Body of pancreas (tissue), 4 donors: Measurements from ENCODE around the gene ALG1. TPM values are rescaled to one million over a fixed set of nuclear protein-coding genes. Genes with fewer than 3 reads are reported as not detected.

Experiments
- ATAC-seq: fragments of 150-250 bp; one replicate; pipeline ENCODE4 v1.9.1; 2016
- DNase-seq, 4 donors: peaks; one replicate each; pipeline ENCODE4 v3.0.0-alpha.2; 2019
- H3K27ac ChIP-seq, 4 donors: fragments of 200-600 bp; sonication (generic); 1 replicate in 3 of 4; 2 replicates in 1 of 4; pipeline versions ENCODE4 v1.5.1 to v1.6.1; 2016 to 2019; ENCODE audit warnings: mild to moderate bottlenecking in 1 of 4, mixed read lengths in 1 of 4, moderate library complexity in 1 of 4
- H3K27me3 ChIP-seq, 2 donors: fragments of 200-600 bp; sonication (generic); one replicate each; pipeline ENCODE4 v1.6.0; 2016; ENCODE audit warnings: mild to moderate bottlenecking in 1 of 2
- H3K36me3 ChIP-seq, 2 donors: fragments of 200-600 bp; sonication (generic); replicated peaks in 1 of 2; 2 replicates each; pipeline ENCODE4 v1.5.1; 2016; ENCODE audit warnings: low read depth in 2 of 2; ENCODE audit not compliant: insufficient read depth in 1 of 2
- H3K4me1 ChIP-seq: fragments of 200-600 bp; sonication (generic); one replicate; pipeline ENCODE4 v1.6.0; 2016
- H3K4me3 ChIP-seq, 2 donors: fragments of 200-600 bp; sonication (generic); 1 replicate in 1 of 2; 2 replicates in 1 of 2; pipeline ENCODE4 v1.5.1; 2016 to 2019
- H3K9me3 ChIP-seq, 3 donors: fragments of 200-600 bp; sonication (generic); 1 replicate in 2 of 3; 2 replicates in 1 of 3; pipeline ENCODE4 v1.5.1; 2016
- CTCF ChIP-seq, 7 experiments: fragments of 450-650 bp in 4 of 7; fragments of 200-600 bp in 3 of 7; sonication (generic) in 3 of 7; IDR thresholded peaks; one replicate each; pipeline ENCODE4 v1.5.1; 2016 to 2019; ENCODE audit warnings: antibody characterized with exemption in 7 of 7
- POLR2A ChIP-seq, 3 donors: fragments of 450-650 bp; IDR thresholded peaks; one replicate each; pipeline ENCODE4 v1.6.1; 2016; ENCODE audit warnings: antibody characterized with exemption in 3 of 3, mild to moderate bottlenecking in 2 of 3
- WGBS, 2 donors: methylation state at CpG; one replicate each; pipeline ENCODE4 v1.1.5; 2017; 5-methylcytosine and 5-hydroxymethylcytosine counted together
- intact Hi-C: fragments of 100-400 bp; cut with DNase I; formaldehyde crosslinking; loops from one replicate; pipeline ENCODE4 v1.15.1; 2023
- total RNA-seq, 2 donors: library from RNA; depleted of rRNA; stranded (reverse); fragments of >200 nt; gene quantifications; one replicate each; pipeline ENCODE4 v1.1.0, GENCODE V29; 2016

Gene ALG1
- total RNA-seq, 2 donors from 2014 or later, result 20.2 to 26.0 TPM

GRCh38 chr16:5034167-5034523 lies 37.5 kb upstream of the ALG1 start:
- intact Hi-C loops, result no loop called here
- no peak for DNase-seq
- Histone ChIP-seq H3K27me3 (no peaks in the 10 kb centered on the region), H3K36me3 (peaks cover 0 to 2% of the 10 kb centered on the region in 2 donors), H3K4me3 (peak overlapping the region; percentile 88 to 90), H3K9me3 (no peaks in the 10 kb centered on the region), H3K27ac (peak overlapping the region in 3 of 4 donors; percentile 52 to 84 (median 80)), H3K4me1 (peaks cover 39% of the 10 kb centered on the region)
- TF ChIP-seq POLR2A (IDR thresholded peaks at IDR 0.05) (no peak), CTCF (IDR thresholded peaks at IDR 0.05) (no peak)
- no peak for ATAC-seq
- WGBS, 2 donors, result 4 to 10% methylated on average over 2 of the region's 2 CpGs

GRCh38 chr16:5035909-5036227 lies 35.8 kb upstream of the ALG1 start:
- H3K36me3 ChIP-seq, result no peaks in the 10 kb centered on the region
- DNase-seq (no peak), ATAC-seq (no peak)
- no peak for TF ChIP-seq CTCF (IDR thresholded peaks at IDR 0.05)
- intact Hi-C loops, result no loop called here
- H3K4me1 ChIP-seq, result peaks cover 39% of the 10 kb centered on the region
- no peak overlapping the region for H3K4me3 ChIP-seq
- H3K27me3 ChIP-seq, result no peaks in the 10 kb centered on the region
- H3K27ac ChIP-seq, result peak overlapping the region; percentile 54 to 84 (median 78)
- 50 to 92% methylated on average over 1 of the region's 1 CpG for WGBS, 2 donors
- no peaks in the 10 kb centered on the region for H3K9me3 ChIP-seq

- WGBS, 2 donors, result 50 to 52% methylated on average over 12 of the region's 12 CpGs
- intact Hi-C loops, result no loop called here
- Histone ChIP-seq H3K27ac (peak overlapping the region in 3 of 4 donors; percentile 77 to 84 (median 80)), H3K4me3 (no peak overlapping the region), H3K27me3 (no peaks in the 10 kb centered on the region), H3K9me3 (no peaks in the 10 kb centered on the region), H3K36me3 (no peaks in the 10 kb centered on the region), H3K4me1 (peaks cover 39% of the 10 kb centered on the region)
- ATAC-seq (no peak), DNase-seq (peak in 2 of 4 donors; percentile 10 to 24)
- TF ChIP-seq POLR2A (IDR thresholded peaks at IDR 0.05) (no peak), CTCF (IDR thresholded peaks at IDR 0.05) (no peak)
These were observed 35.2 kb upstream of the ALG1 start for GRCh38 chr16:5036228-5037156.

GRCh38 chr16:5040451-5040850 lies 31.2 kb upstream of the ALG1 start:
- Histone ChIP-seq H3K4me3 (no peak overlapping the region), H3K4me1 (peaks cover 17% of the 10 kb centered on the region), H3K36me3 (no peaks in the 10 kb centered on the region), H3K9me3 (no peaks in the 10 kb centered on the region), H3K27me3 (no peaks in the 10 kb centered on the region), H3K27ac (no peak overlapping the region)
- 62 to 78% methylated on average over 7 of the region's 7 CpGs for WGBS, 2 donors
- ATAC-seq (no peak), DNase-seq (no peak)
- intact Hi-C loops, result no loop called here
- no peak for TF ChIP-seq CTCF (IDR thresholded peaks at IDR 0.05)
- TF ChIP-seq POLR2A (IDR thresholded peaks at IDR 0.05), result no peak
